AG04450 (cell line): ENCODE measurements around the gene GPC3. TPM values are rescaled to one million over a fixed set of nuclear protein-coding genes. Genes with fewer than 3 reads are reported as not detected.

Source experiments
- CTCF ChIA-PET: fragments of 300-600, 350-600 bp; formaldehyde crosslinking; extraction: SDS; loops from one replicate; lab custom pipeline; 2022; ENCODE audit warnings: antibody characterized with exemption, inconsistent platforms; lab: Charles Lee
- POLR2A ChIA-PET: fragments of 350-600 bp; formaldehyde crosslinking; extraction: SDS; loops from one replicate; lab custom pipeline; 2021; ENCODE audit warnings: antibody characterized with exemption, inconsistent platforms; lab: Yijun Ruan, JAX
- DNase-seq: peaks from one replicate; pipeline ENCODE4 v3.0.0-alpha.2; 2011; ENCODE audit warnings: low read depth, low spot score
- H3K27ac ChIP-seq: one replicate; pipeline ENCODE4 v1.5.1; 2012; ENCODE audit warnings: low read depth, low read length, control low read depth
- H3K27me3 ChIP-seq: one replicate; pipeline ENCODE4 v1.6.0; 2012; ENCODE audit warnings: low read length; ENCODE audit not compliant: control insufficient read depth, insufficient read depth
- H3K4me3 ChIP-seq: 2 replicates; pipeline ENCODE4 v1.5.1; 2011; ENCODE audit warnings: mild to moderate bottlenecking, low read depth, low read length, control low read depth
- H3K9me3 ChIP-seq: 2 replicates; pipeline ENCODE4 v1.5.1; 2012; ENCODE audit warnings: low read length; ENCODE audit not compliant: control insufficient read depth, insufficient read depth
- polyA plus RNA-seq: library from polyadenylated mRNA; depleted of rRNA; stranded (reverse); fragments of >200 nt; gene quantifications from 2 replicates; pipeline ENCODE4 v1.2.3, GENCODE V29; 2011
- TF ChIP-seq, protein P1 (sequence below): IDR thresholded peaks from 2 replicates; pipeline ENCODE4 v1.5.1; 2011; ENCODE audit warnings: low read depth, low read length, control low read depth, inconsistent platforms

The GPC3 gene
- polyA plus RNA-seq, 1 experiment: not detected

DNA sequence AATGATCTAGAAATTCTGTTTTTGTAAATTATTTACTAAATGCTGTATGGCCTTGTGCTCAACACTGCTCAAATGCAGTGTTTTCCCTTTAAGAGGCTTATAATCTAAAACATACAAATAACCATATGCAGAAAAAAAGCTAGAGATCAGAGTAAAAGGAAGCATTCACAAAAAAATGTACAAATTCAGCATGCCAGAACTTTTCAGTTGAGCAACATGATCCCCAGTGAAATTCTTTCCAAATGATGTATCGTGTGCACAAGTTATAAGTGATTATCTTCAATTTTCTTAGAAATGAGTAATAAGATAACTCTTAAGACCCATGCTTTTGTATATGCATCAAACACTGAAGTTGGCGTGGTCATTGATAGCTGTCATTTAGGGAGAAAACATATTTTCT lies 5.0 kb downstream of the GPC3 start:
- CTCF ChIA-PET: no interaction called here
- TF ChIP-seq, protein P1, sequence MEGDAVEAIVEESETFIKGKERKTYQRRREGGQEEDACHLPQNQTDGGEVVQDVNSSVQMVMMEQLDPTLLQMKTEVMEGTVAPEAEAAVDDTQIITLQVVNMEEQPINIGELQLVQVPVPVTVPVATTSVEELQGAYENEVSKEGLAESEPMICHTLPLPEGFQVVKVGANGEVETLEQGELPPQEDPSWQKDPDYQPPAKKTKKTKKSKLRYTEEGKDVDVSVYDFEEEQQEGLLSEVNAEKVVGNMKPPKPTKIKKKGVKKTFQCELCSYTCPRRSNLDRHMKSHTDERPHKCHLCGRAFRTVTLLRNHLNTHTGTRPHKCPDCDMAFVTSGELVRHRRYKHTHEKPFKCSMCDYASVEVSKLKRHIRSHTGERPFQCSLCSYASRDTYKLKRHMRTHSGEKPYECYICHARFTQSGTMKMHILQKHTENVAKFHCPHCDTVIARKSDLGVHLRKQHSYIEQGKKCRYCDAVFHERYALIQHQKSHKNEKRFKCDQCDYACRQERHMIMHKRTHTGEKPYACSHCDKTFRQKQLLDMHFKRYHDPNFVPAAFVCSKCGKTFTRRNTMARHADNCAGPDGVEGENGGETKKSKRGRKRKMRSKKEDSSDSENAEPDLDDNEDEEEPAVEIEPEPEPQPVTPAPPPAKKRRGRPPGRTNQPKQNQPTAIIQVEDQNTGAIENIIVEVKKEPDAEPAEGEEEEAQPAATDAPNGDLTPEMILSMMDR: no peak
- H3K27me3 ChIP-seq: peaks cover 11% of the 10 kb centered on the region
- no peak overlapping the region for H3K27ac ChIP-seq
- H3K4me3 ChIP-seq: no peak overlapping the region
- POLR2A ChIA-PET: no interaction called here
- peaks cover 5% of the 10 kb centered on the region; the same call in 1 of the 2 replicates for H3K9me3 ChIP-seq
- no peak for DNase-seq

DNA sequence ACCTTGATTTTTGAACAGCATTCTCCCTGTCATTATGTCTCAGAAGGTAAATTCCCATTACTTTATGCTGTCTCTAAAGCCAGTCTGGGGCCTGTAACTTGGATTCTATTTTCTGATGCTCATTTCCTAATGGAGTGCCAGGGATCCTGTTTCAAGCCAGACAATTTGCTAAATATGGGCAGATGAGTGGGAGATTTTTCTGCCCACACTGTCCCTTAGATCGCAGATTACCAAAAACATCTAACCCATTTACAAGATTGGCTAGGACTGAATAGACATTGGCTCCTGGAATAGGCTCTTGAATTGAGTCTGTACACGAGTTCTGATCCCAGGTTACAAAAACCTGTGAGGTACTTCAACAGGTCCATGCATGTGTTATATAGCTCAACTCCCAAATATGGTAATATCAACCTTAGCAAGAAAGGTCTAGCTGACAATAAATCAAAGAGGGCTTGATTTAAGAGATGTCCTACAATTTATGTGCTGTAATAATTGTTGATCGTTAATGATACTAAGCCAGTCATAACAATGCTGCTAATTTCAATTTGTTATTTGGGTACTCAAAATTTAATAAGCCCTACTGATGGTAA lies 5.7 kb downstream of the GPC3 start:
- no peak for DNase-seq
- no peak overlapping the region for H3K4me3 ChIP-seq
- no peaks in the 10 kb centered on the region for H3K9me3 ChIP-seq
- no peak overlapping the region for H3K27ac ChIP-seq
- ChIA-PET POLR2A (no interaction called here), CTCF (no interaction called here)
- TF ChIP-seq, protein P1: no peak
- H3K27me3 ChIP-seq: peaks cover 7% of the 10 kb centered on the region

DNA sequence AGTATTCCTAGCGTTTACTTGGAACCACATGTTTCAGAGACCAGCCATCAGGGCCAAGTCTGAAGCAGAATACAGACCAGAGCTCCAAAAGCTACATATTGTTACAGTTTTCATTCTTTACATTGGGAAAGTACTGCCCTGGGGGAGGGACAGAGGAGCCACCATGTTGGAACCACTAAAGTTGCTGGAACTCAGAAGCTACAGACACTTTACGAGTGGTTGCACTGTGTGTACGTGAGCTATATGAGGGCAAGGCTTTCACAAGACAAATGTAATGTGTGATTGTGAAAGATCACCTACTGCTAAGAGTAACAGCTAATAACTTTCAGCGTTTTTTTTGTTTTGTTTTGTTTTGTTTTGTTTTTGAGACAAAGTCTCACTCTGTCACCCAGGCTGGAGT lies 11.7 kb downstream of the GPC3 start:
- TF ChIP-seq, protein P1: no peak
- Histone ChIP-seq H3K27ac (no peak overlapping the region), H3K4me3 (no peak overlapping the region), H3K9me3 (no peaks in the 10 kb centered on the region), H3K27me3 (no peaks in the 10 kb centered on the region)
- DNase-seq: no peak
- CTCF ChIA-PET: no interaction called here
- POLR2A ChIA-PET: no interaction called here

DNA sequence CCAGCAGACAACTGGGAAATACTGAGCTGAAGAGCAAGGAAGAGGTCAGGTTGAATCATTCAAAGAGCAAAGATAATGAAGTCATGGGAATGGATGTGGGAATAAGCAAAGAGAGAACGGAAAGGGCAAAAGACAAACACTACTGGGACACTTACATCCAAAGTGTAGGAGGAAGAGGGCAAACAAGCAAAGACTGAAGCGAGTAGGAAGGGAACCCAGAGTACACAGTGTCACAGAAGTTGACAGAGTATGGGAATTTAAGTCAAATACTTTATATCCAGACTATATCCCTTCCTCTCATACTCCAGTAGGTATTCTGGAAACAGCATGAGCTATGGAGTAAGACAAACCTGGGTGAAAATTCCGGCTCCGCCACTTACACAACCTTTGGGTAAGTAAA lies 12.5 kb downstream of the GPC3 start:
- POLR2A ChIA-PET: no interaction called here

DNA sequence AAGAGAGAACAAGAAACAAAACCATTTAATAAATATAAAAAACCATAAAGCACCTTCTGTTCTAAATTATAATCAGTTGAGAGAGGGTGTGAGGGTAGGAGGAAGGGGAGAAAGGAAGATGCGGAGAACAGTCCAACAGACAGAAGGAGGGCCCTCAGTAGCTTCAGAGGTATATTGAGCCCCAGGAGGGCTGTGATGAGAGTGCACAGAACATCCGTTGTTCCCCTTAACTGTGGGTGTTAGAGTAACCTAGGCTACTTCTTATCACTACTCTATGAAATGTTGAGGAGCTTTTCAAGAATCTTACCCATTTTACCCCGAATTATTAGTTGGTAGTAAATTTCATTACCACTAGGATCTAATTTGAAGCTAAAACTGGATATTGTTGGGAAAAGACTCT lies 13.8 kb downstream of the GPC3 start:
- Histone ChIP-seq H3K4me3 (no peak overlapping the region), H3K9me3 (no peaks in the 10 kb centered on the region), H3K27ac (no peak overlapping the region), H3K27me3 (no peaks in the 10 kb centered on the region)
- no peak for DNase-seq
- CTCF ChIA-PET: no interaction called here
- TF ChIP-seq, protein P1: no peak
- POLR2A ChIA-PET: no interaction called here

More for the DNA sequence above, 12.5 kb downstream of the GPC3 start:
- DNase-seq: no peak
- Histone ChIP-seq H3K4me3 (no peak overlapping the region), H3K27me3 (no peaks in the 10 kb centered on the region), H3K27ac (no peak overlapping the region), H3K9me3 (no peaks in the 10 kb centered on the region)
- TF ChIP-seq, protein P1: no peak
- CTCF ChIA-PET: no interaction called here
